Right hindlimb (tissue), 1 donor: ENCODE measurements around the gene RPL35.
A peak's percentile ranks its signal among the peaks of the same experiment; 100 is the strongest.

Experiments used
- DNase-seq: peaks from one replicate; pipeline ENCODE4 v3.0.0-alpha.2; 2018

RPL35 gene

DNA sequence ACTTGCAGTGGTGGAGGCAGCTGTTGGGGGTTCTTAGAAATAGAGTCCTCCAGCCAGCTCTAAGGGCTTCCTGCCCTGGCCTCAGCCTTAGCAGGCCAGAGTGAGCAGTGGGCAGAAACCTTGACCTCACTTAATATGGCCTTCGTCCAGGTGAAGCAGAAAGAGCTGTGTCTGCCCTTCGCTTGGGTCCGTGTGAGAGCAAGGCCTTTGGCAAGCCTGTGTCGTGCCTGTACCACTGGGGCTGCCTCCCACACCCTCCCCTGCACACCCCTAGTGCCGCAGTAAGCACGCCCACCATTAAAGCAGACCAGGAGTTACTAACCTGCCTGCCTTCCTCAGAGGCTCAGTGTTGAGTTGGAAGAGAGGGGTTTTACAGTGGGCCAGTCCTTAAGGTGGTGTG is 13.7 kb upstream of the RPL35 start:
- DNase-seq = no peak

DNA sequence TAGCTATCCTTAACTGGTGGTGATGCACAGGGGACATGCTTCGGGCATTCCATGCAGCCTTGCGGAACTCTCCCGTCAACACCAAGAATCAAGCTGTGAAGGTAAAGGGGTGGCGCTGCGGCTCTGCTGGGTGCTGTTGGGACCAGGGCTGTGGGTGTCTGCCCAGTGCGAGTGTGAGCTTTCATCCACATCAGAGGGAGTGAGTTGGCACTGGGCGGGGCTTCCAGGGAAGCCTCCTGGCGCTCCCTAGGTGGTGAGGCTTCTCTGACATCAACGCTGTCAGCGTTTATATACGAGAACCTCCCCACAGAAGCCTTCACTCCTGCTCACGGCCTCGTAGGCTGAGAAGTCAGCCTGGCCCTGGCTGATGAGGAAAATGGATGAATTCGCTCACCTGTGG is 11.9 kb upstream of the RPL35 start:
- no peak for DNase-seq

GRCh38 chr9:124871156-124871561 is 9.4 kb upstream of the RPL35 start:
- DNase-seq = no peak

DNA sequence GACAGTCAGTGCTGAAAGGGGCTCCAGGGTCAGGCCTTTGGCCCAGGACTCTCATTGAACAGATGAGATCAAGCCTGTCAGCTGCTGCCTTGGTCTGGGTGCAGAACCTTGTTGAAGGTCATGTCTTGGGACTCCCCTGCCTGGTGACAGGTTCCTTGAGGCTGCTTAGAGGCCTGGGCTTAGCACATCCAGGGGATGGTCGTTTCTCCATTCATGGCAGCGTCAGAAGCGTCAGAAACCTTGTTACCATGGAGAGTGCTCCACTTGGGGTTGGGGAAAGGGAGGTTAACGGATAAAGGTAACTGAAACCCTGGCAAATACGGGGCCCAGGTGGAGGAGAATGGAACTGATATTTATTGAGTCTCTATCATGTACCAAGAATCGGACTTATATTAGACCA is 9.0 kb upstream of the RPL35 start:
- no peak for DNase-seq

DNA sequence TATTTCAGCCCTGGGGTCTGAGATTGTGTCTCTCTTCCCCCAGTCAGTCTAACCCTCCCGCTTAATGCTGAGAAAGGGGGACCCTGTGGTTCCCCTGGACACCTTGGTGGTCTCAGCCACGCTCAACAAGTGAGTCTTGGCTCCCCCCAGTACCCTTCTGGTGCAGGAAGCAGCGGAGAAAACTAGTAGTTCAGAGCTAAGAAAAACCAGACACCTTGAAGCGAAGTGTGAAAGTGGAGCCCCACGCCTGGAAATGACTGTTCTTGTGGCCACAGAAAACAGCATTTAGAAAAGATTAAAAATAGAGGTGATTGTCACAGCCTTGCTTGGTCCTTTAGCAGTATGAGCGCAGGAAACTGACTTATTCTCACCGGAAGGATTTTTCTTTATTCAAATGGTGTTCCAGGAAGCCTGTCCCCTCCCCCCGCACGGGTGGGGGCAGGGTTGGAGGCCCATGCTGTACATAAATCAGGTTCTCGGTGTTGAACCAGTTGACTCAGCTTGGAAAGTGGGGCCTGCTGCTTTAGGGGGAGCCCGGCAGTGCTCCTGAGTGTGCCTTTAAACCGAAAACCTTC is 8.3 kb upstream of the RPL35 start:
- DNase-seq = no peak

- peak; percentile 43 for DNase-seq
Observed at GRCh38 chr9:124869466-124869985, 7.8 kb upstream of the RPL35 start.

DNA sequence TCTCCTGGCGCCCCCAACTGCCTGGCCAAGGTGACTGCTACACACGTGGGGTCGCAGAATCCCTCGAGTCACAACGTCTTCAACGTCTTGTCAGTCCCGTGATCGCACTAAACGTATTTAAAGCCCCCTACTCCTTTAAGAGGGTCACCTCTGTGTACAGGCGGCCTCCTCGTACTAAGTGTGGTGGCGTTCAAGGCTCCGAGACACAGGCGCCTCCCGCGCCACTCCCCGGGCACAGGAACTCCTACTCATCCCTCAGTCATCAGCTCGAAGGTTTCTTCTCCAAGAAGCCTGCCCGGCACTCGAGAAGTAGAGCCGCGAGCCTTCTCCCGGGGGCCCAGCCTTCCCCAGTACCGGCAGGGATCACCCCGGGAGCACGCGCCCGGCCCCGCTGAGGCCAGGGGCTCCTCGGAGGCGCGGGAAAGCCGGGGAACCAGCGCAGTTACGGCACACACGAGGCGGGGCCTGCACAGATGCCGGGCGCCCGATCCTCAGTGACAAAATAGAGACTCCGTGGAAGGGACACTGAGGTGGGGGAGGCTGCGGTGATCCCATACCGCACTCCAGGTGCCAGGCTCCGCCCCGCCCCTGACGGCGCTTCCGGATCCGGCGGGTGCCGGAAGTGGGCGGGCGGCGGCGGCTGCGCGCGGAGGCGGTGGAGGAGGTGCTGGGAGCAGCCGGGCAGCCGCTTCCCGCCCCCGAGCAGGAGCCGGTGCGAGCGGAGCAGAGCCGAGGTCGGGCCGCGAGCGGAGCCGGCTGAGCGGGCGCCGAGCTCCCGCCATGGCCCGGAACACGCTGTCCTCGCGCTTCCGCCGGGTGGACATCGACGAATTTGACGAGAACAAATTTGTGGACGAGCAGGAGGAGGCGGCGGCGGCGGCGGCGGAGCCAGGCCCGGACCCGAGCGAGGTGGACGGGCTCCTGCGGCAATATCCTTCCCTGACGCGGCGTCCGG is 7.0 kb upstream of the RPL35 start:
- peak; percentile 92 for DNase-seq

- no peak for DNase-seq
Observed at GRCh38 chr9:124863371-124863871, 1.7 kb upstream of the RPL35 start.

DNA sequence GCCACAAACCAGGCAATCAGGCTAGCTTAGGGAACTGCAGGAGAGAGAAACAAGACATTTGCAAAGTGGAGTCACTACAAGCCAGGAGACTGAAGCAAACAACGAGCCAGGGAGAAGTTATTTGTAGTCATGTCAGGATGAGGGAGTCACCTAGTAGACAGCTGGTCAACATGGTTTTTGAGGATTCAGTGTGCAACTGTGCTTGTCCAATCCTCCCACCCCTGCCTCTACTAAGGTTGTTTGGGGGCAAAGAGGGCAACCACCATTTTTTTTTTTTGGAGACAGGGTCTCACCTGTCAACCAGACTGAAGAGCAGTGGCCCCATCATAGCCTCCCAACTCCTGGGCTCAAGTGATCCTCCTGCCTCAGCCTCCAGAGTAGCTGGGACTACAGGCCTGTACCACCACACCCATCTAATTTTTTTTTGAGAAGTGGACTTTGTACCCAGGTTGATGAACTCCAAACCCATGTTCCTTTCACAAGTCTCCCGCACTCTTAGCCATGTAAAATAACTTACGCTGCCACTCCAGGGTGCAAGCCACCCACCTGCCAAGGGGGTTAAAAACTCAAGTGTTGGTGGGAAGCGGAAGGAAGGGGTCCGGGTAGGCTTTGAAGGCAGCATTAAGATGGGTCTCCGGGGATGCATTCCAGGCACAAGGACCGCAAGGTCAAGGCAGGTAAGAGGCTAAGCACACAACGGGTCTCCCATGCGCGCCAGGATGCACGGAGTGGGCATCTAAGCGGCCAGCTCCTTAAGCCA is 995 bp downstream of the RPL35 start:
- DNase-seq = no peak

DNA sequence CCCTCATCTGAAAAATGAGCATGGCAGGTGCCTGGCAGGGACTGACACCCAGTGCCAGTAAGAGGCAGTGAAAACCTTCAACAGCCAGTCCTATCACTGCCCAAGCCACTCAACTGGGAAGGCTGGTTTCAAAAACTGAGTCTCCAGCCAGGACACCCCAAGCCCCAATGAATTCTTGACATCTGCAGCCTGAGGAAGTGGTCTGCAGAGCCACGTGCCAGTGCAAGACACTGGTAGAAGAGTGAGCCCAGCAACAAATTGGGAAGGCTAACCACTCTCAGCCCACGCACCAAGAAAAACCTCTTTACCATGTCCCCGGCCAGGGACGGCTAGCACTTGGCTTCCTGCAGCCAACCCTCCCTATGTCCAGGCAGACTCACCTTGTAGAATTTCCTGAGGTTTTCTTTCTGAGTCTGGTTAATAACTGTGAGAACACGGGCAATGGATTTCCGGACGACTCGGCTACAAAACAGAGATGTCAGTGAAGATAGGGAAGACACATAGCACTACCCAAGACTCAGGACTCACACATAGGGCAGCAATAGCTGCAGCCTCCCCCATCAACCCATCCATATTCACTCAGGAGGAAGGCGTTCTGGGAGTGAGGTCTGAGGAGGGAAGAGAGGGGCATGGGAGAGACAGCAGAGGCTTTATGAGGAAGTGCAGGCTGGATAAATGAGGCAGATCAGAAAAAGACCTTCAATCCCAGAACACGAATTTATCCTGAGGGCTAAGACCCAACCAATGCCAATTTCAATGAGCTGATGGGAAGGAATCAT is 1.8 kb downstream of the RPL35 start:
- no peak for DNase-seq

- peak; percentile 49 for DNase-seq
Observed at GRCh38 chr9:124858330-124859046, 3.3 kb downstream of the RPL35 start.

GRCh38 chr9:124857533-124858162 is 4.1 kb downstream of the RPL35 start:
- no peak for DNase-seq

DNA sequence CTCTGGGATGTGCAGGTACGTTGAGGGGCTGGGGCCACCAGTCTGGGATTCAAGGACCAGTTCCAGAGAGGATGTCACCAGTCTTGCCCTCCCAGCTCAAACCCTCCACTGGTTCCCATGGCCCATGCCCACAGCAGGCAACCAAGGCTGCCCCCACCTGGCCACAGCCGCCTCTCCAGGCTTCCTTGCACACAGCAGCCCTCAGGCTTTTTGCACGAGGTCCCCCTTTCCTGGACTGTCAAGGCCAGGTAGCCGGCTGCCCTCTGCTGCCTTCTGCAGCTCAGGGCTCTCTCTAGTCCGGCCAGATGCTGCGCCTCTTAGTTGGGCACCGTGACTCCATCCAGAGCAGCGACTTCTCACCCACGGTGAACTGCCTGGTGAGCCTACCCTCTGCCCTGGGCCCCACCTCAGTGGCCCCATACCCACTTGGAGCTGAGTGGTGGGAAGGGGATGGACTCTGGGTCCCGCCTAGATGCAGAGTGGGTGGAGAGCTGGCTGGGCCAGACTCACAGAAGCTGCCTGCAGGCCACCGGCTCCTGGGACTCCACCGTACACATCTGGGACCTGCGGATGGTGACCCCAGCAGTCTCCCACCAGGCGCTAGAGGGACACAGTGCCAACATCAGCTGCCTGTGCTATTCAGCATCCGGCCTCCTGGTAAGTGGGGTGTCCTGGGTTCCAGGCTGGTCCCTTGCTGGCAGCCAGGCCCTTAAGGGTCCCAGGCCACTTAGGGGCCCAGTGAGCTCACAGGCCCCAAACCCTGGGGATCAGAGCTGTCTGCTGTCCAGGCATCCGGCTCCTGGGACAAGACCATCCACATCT is 5.6 kb downstream of the RPL35 start:
- no peak for DNase-seq

DNA sequence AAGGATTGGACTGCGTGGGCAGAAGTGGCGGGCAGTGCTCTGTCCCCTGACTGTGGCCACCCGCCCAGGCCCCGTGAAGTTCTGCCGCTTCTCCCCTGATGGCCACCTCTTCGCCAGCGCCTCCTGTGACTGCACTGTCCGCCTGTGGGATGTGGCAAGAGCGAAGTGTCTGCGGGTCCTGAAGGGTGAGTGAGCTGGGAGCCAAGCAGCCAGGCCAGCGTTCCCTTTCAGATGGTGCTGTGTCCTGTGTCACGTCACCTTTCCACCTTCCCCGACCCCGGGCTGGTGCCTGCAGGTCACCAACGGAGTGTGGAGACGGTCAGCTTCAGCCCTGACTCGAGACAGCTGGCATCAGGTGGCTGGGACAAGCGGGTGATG is 6.2 kb downstream of the RPL35 start:
- no peak for DNase-seq

- DNase-seq = no peak
Observed at GRCh38 chr9:124854822-124855221, 6.9 kb downstream of the RPL35 start.

DNA sequence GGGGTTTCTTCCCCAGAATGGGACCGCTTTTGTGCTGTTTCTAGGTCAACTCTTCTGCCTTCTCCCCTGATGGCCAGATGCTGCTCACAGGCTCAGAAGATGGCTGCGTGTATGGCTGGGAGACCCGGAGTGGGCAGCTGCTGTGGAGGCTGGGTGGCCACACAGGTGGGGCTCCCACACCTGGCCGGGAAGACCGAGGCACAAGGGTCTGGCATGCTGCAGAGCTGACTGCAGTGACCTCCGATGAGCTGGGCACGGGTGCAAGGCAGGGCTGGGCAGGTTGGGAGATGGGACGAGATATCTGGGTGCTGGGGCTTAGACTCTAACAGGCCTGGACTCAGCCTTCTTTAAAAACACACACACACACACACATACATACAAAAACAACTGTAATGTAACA is 7.6 kb downstream of the RPL35 start:
- DNase-seq = no peak

DNA sequence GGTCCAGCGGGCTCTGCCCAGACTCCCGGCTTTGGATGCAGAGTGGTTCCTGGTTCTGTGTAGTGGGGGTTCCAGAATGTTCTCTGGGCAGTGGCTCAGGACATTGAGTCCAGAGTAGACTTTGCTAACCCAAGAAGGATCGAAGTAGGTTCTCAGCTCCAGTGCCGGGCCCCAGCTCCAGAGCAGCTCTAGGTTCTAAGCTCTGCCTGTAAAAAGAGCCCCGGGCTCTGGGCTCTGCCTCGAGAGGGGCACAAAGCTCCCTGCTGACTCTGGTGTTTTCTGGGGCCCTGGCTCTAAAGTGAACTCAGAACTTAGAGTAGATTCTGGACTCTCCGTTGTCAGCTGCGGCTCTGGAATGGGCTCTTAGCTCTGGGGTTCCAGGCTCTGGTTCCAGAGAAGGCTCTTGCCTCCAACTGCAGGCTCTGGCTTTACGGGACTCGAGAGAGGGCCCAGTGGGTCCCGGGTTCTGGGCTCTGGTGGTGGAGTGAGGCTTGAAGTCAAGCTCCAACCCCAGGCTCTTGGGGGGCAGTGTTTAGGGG is 8.1 kb downstream of the RPL35 start:
- no peak for DNase-seq

DNA sequence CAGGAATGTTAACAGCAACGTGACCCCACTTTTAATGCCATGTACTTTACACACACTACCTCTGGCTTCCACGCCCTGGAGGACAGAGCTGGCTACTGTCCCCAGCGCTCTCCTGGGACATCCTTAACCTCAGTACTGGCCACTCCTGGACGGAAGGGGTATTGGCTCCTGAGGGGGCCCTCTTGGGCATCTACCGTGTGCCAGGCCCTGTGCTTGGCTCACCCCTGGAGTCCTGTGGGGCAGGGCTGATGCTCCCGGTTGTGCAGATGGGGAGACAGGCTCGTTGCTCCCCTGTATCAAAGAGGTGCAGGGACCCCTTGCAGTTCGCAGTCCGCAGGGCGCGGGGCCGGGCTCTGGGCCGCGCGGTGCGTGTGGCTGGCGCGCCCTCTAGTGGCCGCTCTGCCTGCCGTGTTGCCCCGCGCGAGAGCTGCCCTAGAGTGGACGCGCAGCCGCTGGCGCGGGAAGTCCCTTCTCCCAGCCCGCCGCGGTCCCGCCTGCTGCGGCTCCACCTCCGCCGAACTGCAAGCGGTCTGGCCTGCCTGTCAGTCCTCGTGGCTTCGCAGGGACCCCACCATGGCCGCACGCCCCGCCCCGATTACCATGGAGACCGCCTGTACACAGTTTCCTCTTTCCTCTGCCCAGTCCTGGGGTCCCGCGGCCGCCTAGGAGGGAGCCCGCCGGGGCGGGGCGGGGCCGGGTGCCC is 8.8 kb downstream of the RPL35 start, which contains the start of gene WDR38:
WDR38 (plus strand) TSS at position 632 of the 703 bp plus-strand sequence. CDS start 72 bp downstream, outside the sequence.
- DNase-seq = peak; percentile 86
